Ascending aorta (tissue), 2 donors: Measurements from ENCODE around the gene UBE2Q2. TPM values are rescaled to one million over a fixed set of nuclear protein-coding genes. Genes with fewer than 3 reads are reported as not detected.

Experiments
- DNase-seq, 2 donors: peaks; one replicate each; pipeline ENCODE4 v3.0.0-alpha.2; 2019; ENCODE audit warnings: low spot score in 2 of 2
- H3K27ac ChIP-seq, 2 donors: fragments of 200-600 bp; sonication (generic); one replicate each; pipeline ENCODE4 v1.5.1; 2016 to 2017; ENCODE audit warnings: mild to moderate bottlenecking in 1 of 2
- H3K27me3 ChIP-seq: fragments of 200-600 bp; sonication (generic); one replicate; pipeline ENCODE4 v1.5.1; 2017
- H3K36me3 ChIP-seq, 2 donors: fragments of 200-600 bp; sonication (generic); one replicate each; pipeline ENCODE4 v1.5.1; 2016
- H3K4me1 ChIP-seq, 2 donors: fragments of 200-600 bp; sonication (generic); one replicate each; pipeline ENCODE4 v1.5.1; 2016 to 2017; ENCODE audit warnings: mild to moderate bottlenecking in 1 of 2
- H3K4me3 ChIP-seq, 2 donors: fragments of 200-600 bp; sonication (generic); one replicate each; pipeline ENCODE4 v1.5.1; 2016 to 2017; ENCODE audit warnings: mild to moderate bottlenecking in 1 of 2
- H3K9me3 ChIP-seq, 2 donors: fragments of 200-600 bp; sonication (generic); one replicate each; pipeline ENCODE4 v1.5.1; 2016
- CTCF ChIP-seq, 3 experiments: fragments of 200-600 bp in 2 of 3; fragments of 450-650 bp in 1 of 3; sonication (generic) in 2 of 3; IDR thresholded peaks; one replicate each; pipeline ENCODE4 v1.5.1; 2016 to 2019; ENCODE audit warnings: antibody characterized with exemption in 3 of 3, mild to moderate bottlenecking in 1 of 3, moderate library complexity in 1 of 3
- intact Hi-C: fragments of 100-400 bp; cut with DNase I; formaldehyde crosslinking; loops from one replicate; pipeline ENCODE4 v1.15.1; 2023
- total RNA-seq: library from RNA; depleted of rRNA; stranded (reverse); fragments of >200 nt; gene quantifications from one replicate; pipeline ENCODE4 v1.1.0, GENCODE V29; 2016

UBE2Q2 gene
- total RNA-seq, 1 donor from 2014 or later = 40.3 TPM

- DNase-seq = no peak
- TF ChIP-seq CTCF (IDR thresholded peaks at IDR 0.05) = no peak
- Histone ChIP-seq H3K4me1 (no peaks in the 10 kb centered on the region), H3K36me3 (no peaks in the 10 kb centered on the region), H3K27ac (no peak overlapping the region), H3K9me3 (no peaks in the 10 kb centered on the region), H3K4me3 (no peak overlapping the region), H3K27me3 (no peaks in the 10 kb centered on the region)
- intact Hi-C loops = no loop called here
Measured at GRCh38 chr15:75808563-75808962, 34.7 kb upstream of the UBE2Q2 start.

DNA sequence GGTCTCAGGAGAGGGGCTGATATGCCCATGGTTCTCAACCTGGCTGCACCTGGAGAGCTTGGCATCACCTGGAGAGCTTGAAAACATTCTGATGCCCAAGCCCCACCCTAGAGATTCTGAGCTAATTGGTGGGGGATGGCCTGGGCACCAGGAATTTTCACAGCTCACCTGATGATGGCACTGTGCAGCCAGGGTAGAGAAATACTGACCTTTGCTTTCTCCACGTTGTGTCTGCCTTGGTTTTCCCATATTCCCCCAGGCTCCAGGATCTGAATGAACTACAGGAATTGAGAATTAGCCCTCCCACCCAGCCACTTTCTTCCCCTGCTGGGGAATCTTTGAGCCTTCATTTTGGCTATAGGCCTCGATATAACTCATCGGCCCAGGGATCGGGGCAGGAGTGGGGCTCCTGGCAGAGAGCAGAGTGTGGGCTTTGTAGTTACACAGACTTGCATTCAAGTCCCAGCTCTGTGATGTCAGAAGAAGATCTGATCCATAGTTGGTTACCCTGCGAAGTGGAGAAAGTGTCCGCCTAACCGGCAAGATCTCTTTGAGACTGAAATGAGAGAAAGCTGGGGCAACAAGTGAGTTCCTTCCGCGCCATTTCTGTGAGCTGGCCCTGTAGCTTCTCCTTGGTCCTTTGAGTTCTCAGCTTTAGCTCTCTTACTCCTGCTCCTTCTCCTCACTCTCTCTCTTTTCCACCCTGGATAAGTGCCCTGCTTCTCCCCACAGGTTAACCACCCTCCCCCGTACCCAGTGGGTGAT, 33.1 kb upstream of the UBE2Q2 start:
- Histone ChIP-seq H3K4me1 (no peaks in the 10 kb centered on the region), H3K27ac (no peak overlapping the region), H3K27me3 (no peaks in the 10 kb centered on the region), H3K36me3 (no peaks in the 10 kb centered on the region), H3K9me3 (no peaks in the 10 kb centered on the region), H3K4me3 (no peak overlapping the region)
- no peak for DNase-seq
- TF ChIP-seq CTCF (IDR thresholded peaks at IDR 0.05) = peak in 1 of 3 experiments; percentile 14
- intact Hi-C loops = loop anchor here (10.0 kb wide), 1 partner anchor 335 kb away; no protein-coding TSS in a partner anchor

- DNase-seq = no peak
- Histone ChIP-seq H3K27me3 (no peaks in the 10 kb centered on the region), H3K4me1 (no peaks in the 10 kb centered on the region), H3K4me3 (no peak overlapping the region), H3K9me3 (no peaks in the 10 kb centered on the region), H3K36me3 (no peaks in the 10 kb centered on the region), H3K27ac (no peak overlapping the region)
- intact Hi-C loops = loop anchor here (10.0 kb wide), 1 partner anchor 334 kb away; no protein-coding TSS in a partner anchor
- TF ChIP-seq CTCF (IDR thresholded peaks at IDR 0.05) = no peak
Measured at GRCh38 chr15:75810874-75811498, 32.3 kb upstream of the UBE2Q2 start.

DNA sequence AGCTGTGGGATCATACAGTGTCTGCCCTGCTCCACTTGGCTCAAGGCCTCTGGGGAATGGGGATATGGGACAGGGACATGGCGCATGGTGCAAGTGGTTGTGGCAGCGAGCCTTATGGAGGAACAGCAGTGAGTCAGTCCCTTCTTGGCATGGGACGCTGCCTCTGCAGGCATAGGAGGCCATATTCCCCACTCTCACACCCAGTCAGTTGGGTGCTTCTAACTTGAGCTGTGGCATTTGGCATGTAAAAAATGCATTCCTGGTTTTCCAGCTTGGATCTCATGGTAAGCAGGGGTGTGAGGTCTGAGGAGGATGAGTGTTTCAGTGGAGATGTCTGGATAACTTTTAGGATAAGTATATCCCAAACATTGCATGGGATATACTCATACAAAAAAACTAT, 31.6 kb upstream of the UBE2Q2 start:
- Histone ChIP-seq H3K4me1 (no peaks in the 10 kb centered on the region), H3K9me3 (no peaks in the 10 kb centered on the region), H3K36me3 (no peaks in the 10 kb centered on the region), H3K4me3 (no peak overlapping the region), H3K27ac (no peak overlapping the region), H3K27me3 (no peaks in the 10 kb centered on the region)
- intact Hi-C loops = loop anchor here (10.0 kb wide), 1 partner anchor 333 kb away; no protein-coding TSS in a partner anchor
- no peak for DNase-seq
- no peak for TF ChIP-seq CTCF (IDR thresholded peaks at IDR 0.05)

GRCh38 chr15:75814794-75815193, 28.5 kb upstream of the UBE2Q2 start:
- Histone ChIP-seq H3K4me1 (no peaks in the 10 kb centered on the region), H3K9me3 (no peaks in the 10 kb centered on the region), H3K36me3 (no peaks in the 10 kb centered on the region), H3K27ac (no peak overlapping the region), H3K27me3 (no peaks in the 10 kb centered on the region), H3K4me3 (no peak overlapping the region)
- TF ChIP-seq CTCF (IDR thresholded peaks at IDR 0.05) = no peak
- no peak for DNase-seq
- intact Hi-C loops = loop anchor here (10.0 kb wide), 1 partner anchor 330 kb away; no protein-coding TSS in a partner anchor
